GM21360 (cell line): ENCODE measurements around the gene DNAH14.
A peak's percentile ranks its signal among the peaks of the same experiment; 100 is the strongest.
"Not testable (repeated sequence)": the region's sequence is repeated elsewhere in the genome, so short reads cannot be mapped to it uniquely, and the experiment has no call there.

Source experiments
- ATAC-seq: cut with Tn5 transposase; IDR thresholded peaks from one replicate; pipeline ENCODE4 v1.9.1; 2021; ENCODE audit warnings: mild to moderate bottlenecking, moderate library complexity; ENCODE audit not compliant: unreplicated experiment

Gene DNAH14

GRCh38 chr1:224920930-224921329 lies 8.5 kb upstream of the DNAH14 start:
- ATAC-seq = no peak

- no peak for ATAC-seq
Measured at GRCh38 chr1:224921354-224921753, 8.1 kb upstream of the DNAH14 start.

DNA sequence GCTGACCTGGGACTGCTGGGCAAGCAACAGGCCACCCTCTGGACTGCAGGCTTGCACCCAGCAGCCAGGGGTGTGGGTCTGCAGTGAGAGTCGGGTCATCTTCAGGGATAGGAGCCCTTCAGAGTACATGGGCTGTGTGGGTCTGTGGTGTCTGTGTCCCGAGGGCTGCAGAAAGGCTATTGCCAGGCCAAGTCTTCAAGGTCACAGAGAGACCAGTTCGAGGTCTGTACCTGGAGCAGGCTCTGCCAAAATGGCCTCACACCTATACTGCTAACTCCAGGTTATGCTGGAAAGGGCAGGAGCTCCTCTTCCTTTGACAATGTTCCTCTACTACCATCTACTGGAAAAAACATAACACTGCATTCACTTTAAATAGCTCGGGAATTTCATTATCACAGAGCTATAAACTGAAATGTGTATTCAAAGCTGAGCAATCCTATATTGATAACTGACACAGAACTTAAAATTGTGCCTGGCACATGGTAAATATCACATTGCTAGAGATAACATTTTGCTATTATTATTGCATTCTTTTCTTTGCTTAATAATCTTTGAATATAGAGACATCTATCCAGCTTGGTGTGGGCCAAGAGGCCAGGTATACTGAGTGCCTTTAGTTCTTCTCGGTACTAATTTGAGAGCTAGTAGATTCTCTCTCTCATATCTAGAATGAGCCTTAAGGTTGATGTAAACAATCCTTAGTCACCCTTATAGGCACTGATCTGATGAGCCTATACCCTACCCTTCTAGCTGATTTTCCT lies 6.9 kb upstream of the DNAH14 start:
- peak; percentile 69 for ATAC-seq

- ATAC-seq = no peak
Measured at GRCh38 chr1:224923726-224924125, 5.7 kb upstream of the DNAH14 start.

DNA sequence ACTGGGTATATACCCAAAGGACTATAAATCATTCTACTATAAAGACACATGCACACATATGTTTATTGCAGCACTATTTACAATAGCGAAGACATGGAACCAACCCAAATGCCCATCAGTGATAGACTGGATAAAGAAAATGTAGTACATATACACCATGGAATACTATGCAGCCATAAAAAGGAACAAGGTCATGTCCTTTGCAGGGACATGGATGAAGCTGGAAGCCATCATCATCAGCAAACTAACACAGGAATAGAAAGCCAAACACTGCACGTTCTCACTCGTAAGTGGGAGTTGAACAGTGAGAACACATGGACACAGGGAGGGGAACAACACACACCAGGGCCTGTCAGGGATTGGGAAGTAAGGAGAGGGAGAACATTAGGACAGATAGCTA lies 1.8 kb upstream of the DNAH14 start:
- not testable (repeated sequence) for ATAC-seq

- ATAC-seq = no peak
Measured at GRCh38 chr1:224928906-224929305, 569 bp upstream of the DNAH14 start.

DNA sequence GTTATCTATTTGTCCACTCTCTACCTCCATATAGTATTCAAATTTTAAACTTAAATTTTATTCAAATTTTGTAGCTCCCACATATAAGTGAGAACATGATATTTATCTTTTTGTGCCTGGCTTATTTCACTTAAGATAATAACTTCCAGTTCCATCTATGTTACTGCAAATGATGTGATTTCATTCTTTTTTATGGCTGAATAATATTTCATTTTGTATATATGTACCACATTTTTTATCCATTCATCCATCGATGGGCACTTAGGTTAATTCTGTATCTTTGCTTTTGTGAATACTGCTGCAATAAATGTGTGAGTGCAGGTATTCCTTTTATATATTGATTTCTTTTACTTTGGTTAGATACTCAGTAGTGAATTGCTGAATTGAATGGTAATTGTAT lies 2.1 kb downstream of the DNAH14 start:
- ATAC-seq = no peak

- ATAC-seq = no peak
Measured at GRCh38 chr1:224932607-224933249, 3.3 kb downstream of the DNAH14 start.

DNA sequence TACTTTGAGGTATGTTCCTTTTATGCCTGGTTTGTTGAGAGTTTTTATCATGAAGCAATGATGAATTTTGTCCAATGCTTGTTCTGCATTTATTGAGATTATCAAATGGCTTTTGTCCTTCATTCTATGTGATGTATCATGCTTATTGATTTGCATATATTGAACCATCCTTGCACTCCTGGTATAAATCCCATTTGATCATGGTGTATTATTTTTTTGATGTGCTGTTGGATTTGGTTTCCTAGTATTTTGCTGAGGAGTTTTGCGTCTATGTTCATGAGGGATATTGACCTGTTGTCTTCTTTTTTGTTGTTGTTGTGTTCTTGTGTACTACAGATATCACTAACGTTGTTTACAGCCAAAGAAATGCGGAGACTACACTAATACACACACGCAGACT lies 4.1 kb downstream of the DNAH14 start:
- ATAC-seq = no peak

GRCh38 chr1:224938652-224939051 lies 9.2 kb downstream of the DNAH14 start:
- no peak for ATAC-seq

DNA sequence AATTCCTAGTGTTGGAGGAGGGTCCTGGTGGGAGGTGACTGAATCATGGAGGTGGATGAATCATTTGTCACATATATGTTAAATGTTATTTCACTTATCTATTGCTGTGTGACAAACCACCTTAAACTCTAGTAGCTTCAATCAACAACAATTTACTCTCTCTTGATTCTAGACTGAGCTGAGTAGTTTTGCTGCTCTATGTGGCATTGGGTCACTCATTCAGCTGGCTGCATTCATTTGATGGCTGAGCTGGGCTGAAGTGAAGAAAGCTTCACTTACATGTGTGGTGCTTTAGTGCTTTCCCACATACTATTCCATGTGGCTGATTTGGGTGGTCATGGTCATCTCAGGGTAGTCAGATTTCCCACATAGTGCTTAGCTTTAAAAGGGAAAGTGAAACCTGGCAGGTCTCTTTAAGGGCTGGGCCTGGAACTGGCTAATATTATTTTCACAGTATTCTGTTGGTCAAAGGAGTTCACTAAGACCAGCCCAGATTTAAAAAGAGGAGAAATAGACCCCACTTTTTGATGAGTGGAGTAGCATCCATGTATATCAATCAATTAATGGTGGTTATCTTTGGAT lies 10.5 kb downstream of the DNAH14 start:
- no peak for ATAC-seq

GRCh38 chr1:224940735-224941134 lies 11.3 kb downstream of the DNAH14 start:
- ATAC-seq = not testable (repeated sequence)

DNA sequence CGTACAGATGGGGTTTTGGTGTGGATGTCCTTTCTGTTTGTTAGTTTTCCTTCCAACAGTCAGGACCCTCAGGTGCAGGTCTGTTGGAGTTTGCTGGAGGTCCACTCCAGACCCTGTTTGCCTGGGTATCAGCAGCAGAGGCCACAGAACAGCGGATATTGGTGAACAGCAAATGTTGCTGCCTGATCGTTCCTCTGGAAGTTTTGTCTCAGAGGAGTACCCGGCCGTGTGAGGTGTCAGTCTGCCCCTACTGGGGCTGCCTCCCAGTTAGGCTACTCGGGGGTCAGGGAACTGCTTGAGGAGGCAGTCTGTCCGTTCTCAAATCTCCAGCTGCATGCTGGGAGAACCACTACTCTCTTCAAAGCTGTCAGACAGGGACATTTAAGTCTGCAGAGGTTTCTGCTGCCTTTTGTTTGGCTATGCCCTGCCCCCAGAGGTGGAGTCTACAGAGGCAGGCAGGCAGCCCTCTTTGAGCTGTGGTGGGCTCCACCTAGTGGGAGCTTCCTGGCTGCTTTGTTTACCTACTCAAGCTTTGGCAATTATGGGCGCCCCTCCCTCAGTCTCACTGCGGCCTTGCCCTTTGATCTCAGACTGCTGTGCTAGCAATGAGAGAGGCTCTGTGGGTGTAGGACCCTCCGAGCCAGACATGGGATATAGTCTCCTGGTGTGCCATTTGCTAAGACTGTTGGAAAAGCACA lies 16.3 kb downstream of the DNAH14 start:
- not testable (repeated sequence) for ATAC-seq

DNA sequence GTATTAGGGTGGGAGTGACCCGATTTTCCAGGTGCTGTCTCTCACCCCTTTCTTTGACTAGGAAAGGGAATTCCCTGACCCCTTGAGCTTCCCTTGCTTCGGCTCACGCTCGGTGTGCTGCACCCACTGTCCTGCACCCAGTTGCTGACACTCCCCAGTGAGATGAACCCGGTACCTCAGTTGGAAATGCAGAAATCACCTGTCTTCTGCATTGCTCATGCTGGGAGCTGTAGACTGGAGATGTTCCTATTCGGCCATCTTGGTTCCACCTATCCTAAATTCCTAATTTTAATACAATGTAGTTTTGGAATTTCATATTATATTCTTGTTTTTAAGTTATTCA lies 16.8 kb downstream of the DNAH14 start:
- not testable (repeated sequence) for ATAC-seq

GRCh38 chr1:224957696-224958095 lies 28.2 kb downstream of the DNAH14 start:
- no peak for ATAC-seq

GRCh38 chr1:224958490-224958889 lies 29.0 kb downstream of the DNAH14 start:
- no peak for ATAC-seq

GRCh38 chr1:224959115-224959514 lies 29.6 kb downstream of the DNAH14 start:
- ATAC-seq = no peak

DNA sequence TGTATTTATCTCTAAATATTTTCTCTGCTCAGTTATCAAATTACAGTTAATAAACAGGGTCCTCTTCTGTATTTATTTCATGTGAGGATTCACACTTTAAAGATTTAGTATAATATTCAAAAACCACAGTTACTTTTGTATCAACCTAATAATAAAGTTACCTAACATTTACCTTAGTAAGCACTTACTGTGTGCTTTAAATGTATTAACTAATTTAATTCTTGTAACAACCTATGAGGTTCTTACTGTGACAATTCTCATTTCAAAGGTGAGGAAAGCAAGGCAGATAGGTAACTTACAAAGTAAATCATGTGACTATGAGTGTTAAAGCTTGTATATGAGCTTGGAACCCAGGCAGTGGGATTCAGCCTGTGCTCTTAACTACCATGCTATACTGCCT lies 30.2 kb downstream of the DNAH14 start:
- ATAC-seq = no peak

DNA sequence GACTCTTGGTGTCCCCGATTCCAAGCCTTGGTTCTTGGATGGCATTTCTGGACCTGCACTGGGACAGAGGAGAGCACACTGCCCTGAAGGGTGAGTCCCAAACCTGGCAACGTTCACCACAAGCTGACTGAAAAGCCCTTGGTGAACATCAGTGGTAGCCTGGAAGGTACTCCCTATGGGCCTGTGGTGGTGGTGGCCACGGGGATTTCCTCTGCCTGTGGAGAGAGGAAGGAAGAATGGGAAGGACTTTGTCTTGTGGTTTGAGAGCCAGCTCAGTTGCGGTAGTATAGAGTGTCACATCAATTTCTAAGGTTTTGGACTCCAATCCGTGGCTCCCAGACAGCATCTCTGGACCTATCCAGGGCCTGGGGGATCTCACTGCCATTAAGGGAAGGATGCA lies 50.7 kb downstream of the DNAH14 start:
- no peak for ATAC-seq

- not testable (repeated sequence) for ATAC-seq
Measured at GRCh38 chr1:224981922-224982354, 52.5 kb downstream of the DNAH14 start.

- no peak for ATAC-seq
Measured at GRCh38 chr1:224988042-224988441, 58.6 kb downstream of the DNAH14 start.

GRCh38 chr1:224989615-224990014 lies 60.1 kb downstream of the DNAH14 start:
- no peak for ATAC-seq
